ENCODE results near the gene STIL.

DNA sequence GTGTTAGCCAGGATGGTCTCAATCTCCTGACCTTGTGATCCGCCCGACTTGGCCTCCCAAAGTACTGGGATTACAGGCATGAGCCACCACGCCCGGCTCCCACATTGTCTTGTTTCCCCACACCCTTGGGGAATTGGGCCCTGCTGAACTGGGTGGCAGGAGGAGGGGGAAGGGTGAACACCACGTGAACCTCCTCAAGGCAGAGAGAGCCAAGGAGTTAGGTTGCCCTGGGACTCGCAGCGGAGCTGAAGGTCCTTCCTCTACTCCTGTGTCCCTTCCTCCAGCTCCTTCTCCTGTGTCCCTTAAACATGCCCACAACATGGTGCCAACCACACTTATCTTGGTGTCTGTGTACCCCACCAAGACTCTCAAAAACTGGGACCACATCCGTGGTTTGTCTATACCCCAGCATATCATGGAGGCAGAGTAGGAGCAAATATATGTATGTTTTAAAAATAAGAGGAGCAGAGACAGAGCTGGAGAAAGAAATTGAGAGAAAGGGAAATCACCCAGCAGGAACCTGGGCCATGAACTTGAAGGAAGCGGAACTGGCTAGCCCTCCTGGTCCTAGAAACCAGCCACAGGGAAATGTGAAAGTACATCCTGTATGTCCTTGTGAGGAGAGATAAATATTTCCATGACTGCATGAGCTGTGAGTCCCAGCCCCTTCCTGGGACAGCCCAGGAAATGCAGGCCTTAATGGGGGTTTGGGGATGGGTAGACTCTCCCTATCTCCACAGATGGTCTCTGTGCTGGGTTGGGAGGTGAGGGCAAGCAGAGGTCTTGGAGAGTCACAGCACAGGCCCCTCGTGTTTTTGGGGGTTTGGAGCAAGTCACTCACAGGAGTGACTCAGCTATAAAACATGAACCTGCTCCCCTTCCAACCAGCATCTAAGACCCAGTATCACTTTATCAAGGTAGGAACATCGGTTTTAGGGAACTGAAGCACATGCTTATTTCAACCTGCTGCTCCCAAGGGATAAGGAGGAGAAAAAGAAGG lies 72.5 kb downstream of the STIL start:
- TF ChIP-seq, protein P1, sequence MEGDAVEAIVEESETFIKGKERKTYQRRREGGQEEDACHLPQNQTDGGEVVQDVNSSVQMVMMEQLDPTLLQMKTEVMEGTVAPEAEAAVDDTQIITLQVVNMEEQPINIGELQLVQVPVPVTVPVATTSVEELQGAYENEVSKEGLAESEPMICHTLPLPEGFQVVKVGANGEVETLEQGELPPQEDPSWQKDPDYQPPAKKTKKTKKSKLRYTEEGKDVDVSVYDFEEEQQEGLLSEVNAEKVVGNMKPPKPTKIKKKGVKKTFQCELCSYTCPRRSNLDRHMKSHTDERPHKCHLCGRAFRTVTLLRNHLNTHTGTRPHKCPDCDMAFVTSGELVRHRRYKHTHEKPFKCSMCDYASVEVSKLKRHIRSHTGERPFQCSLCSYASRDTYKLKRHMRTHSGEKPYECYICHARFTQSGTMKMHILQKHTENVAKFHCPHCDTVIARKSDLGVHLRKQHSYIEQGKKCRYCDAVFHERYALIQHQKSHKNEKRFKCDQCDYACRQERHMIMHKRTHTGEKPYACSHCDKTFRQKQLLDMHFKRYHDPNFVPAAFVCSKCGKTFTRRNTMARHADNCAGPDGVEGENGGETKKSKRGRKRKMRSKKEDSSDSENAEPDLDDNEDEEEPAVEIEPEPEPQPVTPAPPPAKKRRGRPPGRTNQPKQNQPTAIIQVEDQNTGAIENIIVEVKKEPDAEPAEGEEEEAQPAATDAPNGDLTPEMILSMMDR (IDR thresholded peaks at IDR 0.05), result no peak
- TF ChIP-seq EP300 (IDR thresholded peaks at IDR 0.05), result no peak
- no peak for TF ChIP-seq POLR2AphosphoS5 (IDR thresholded peaks at IDR 0.05)

All from suprapubic skin (tissue), 4 donors.